ENCODE results near the gene SPATA24. TPM values are rescaled to one million over a fixed set of nuclear protein-coding genes. Genes with fewer than 3 reads are reported as not detected.
A peak's percentile ranks its signal among the peaks of the same experiment; 100 is the strongest.

SPATA24 gene
- total and polyA plus RNA-seq, 2 of the 13 experiments (the other 11 are each of a cell fraction or from before 2014, with no cell fraction given) = 6.0 to 11.1 TPM

DNA sequence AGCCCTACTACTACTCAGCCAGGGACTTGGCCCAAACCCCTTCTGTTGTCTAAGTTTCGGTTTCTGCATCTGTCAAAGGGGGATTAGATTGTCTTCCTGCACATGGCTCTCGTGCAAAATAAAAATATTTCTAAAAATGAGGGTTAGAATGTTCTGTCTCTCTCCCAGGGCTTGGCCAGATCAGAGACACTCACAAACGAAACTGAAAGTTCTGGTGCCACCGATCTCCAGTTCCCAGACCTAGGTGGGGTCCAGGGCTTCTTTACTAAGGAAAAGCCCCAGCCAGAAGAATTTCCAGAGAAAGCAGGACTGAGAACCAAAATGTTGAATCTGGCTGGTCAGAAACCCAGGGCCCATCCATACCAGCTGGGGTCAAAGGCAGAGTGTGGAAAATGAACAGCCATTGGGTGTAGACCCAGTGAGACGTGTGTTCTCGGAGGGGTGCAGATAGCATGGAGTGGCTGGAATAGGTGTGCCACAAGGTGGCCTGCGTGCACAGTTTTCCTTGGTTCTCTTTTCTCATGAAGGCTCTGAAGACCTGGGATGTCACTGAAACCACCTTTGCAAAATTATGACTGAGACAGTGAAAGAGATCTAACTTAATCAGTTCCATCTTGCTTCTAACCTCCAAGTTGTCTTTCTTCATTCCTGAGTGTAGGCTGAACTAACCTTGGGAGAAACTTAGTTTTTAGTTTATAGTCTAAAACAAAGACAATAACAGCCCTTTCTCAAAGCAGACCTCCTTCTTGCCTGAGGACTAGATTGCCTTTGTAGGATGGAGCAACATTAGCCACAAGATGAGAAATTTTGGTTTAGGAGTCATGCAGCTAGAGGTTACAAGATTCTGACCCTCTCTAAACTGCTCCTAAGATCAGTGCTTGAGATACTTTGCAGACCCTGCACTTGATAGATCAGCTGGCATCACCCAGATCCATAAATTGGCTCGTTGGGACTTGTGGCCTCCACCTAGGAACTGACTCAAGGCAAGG is 18.5 kb downstream of the SPATA24 start (continued):
- TF ChIP-seq, protein P1, sequence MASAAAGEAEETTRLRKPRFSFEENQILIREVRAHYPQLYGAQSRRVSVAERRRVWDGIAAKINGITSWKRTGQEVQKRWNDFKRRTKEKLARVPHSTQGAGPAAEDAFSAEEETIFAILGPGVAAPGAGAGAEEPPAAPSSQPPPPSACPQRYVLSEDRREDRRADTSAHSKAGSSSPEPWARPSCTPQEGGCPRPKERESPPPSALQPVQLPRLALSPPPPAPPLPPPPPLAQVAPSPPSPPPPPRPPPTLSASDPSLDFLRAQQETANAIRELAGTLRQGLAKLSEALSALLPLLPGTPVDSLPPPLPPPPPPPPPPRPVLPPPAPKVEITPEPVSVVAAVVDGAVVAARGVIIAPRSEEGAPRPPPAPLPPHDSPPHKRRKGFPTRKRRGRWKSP (CRISPR knock-in tag; IDR thresholded peaks at IDR 0.05) = no peak
- TF ChIP-seq ZSCAN12 (CRISPR knock-in tag; IDR thresholded peaks at IDR 0.05) = no peak
- no peak; the same call in 1 of the 2 replicates for TF ChIP-seq TBX2 (CRISPR knock-in tag; IDR thresholded peaks at IDR 0.05; ENCODE audit: borderline replicate concordance)
- TF ChIP-seq, protein P2, sequence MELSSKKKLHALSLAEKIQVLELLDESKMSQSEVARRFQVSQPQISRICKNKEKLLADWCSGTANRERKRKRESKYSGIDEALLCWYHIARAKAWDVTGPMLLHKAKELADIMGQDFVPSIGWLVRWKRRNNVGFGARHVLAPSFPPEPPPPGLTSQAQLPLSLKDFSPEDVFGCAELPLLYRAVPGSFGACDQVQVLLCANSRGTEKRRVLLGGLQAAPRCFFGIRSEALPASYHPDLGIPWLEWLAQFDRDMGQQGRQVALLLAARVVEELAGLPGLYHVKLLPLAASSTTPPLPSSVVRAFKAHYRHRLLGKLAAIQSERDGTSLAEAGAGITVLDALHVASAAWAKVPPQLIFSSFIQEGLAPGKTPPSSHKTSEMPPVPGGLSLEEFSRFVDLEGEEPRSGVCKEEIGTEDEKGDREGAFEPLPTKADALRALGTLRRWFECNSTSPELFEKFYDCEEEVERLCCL (CRISPR knock-in tag; IDR thresholded peaks at IDR 0.05; ENCODE audit: borderline replicate concordance) = no peak
- TF ChIP-seq, protein P3, sequence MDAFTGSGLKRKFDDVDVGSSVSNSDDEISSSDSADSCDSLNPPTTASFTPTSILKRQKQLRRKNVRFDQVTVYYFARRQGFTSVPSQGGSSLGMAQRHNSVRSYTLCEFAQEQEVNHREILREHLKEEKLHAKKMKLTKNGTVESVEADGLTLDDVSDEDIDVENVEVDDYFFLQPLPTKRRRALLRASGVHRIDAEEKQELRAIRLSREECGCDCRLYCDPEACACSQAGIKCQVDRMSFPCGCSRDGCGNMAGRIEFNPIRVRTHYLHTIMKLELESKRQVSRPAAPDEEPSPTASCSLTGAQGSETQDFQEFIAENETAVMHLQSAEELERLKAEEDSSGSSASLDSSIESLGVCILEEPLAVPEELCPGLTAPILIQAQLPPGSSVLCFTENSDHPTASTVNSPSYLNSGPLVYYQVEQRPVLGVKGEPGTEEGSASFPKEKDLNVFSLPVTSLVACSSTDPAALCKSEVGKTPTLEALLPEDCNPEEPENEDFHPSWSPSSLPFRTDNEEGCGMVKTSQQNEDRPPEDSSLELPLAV (CRISPR knock-in tag; conservative IDR thresholded peaks at IDR 0.05; ENCODE audit: low read depth) = no peak
- no peak for TF ChIP-seq ZC3H13 (CRISPR knock-in tag; IDR thresholded peaks at IDR 0.05)
- TF ChIP-seq, protein P4, sequence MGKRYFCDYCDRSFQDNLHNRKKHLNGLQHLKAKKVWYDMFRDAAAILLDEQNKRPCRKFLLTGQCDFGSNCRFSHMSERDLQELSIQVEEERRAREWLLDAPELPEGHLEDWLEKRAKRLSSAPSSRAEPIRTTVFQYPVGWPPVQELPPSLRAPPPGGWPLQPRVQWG (CRISPR knock-in tag; IDR thresholded peaks at IDR 0.05; ENCODE audit: borderline replicate concordance, low read depth) = no peak
- peak; percentile 66 for TF ChIP-seq ZNF644 (CRISPR knock-in tag; IDR thresholded peaks at IDR 0.05; ENCODE audit: low read depth)
- no peak for TF ChIP-seq ZNF10 (CRISPR knock-in tag; IDR thresholded peaks at IDR 0.05; ENCODE audit: borderline replicate concordance, low read depth)
- no peak for TF ChIP-seq FOXA1 (IDR thresholded peaks at IDR 0.05)
- no peak for TF ChIP-seq FOXA1 (CRISPR knock-in tag; IDR thresholded peaks at IDR 0.05)
- TF ChIP-seq ZNF350 (CRISPR knock-in tag; IDR thresholded peaks at IDR 0.05; ENCODE audit: borderline replicate concordance, low read depth) = no peak
- peak; percentile 30 to 68; a peak in 3 of 4 replicates for TF ChIP-seq POLR2A (IDR thresholded peaks at IDR 0.05; ENCODE audit: insufficient read depth in 1 of 2, low read depth in 2 of 2, low read length in 2 of 2)
- 0 out of 2 replicates have a peak, but pooled peaks have one; percentile 40 for TF ChIP-seq KAT8 (CRISPR knock-in tag; IDR thresholded peaks at IDR 0.05)
- no peak for TF ChIP-seq HMGA1 (CRISPR knock-in tag; conservative IDR thresholded peaks at IDR 0.05)
- peak; percentile 28; the same call in 1 of the 2 replicates for TF ChIP-seq RXRB (CRISPR knock-in tag; IDR thresholded peaks at IDR 0.05; ENCODE audit: borderline replicate concordance)
- no peak for TF ChIP-seq SMARCE1 (IDR thresholded peaks at IDR 0.05; ENCODE audit: borderline replicate concordance)
- TF ChIP-seq, protein P5, sequence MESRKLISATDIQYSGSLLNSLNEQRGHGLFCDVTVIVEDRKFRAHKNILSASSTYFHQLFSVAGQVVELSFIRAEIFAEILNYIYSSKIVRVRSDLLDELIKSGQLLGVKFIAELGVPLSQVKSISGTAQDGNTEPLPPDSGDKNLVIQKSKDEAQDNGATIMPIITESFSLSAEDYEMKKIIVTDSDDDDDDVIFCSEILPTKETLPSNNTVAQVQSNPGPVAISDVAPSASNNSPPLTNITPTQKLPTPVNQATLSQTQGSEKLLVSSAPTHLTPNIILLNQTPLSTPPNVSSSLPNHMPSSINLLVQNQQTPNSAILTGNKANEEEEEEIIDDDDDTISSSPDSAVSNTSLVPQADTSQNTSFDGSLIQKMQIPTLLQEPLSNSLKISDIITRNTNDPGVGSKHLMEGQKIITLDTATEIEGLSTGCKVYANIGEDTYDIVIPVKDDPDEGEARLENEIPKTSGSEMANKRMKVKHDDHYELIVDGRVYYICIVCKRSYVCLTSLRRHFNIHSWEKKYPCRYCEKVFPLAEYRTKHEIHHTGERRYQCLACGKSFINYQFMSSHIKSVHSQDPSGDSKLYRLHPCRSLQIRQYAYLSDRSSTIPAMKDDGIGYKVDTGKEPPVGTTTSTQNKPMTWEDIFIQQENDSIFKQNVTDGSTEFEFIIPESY (CRISPR knock-in tag; IDR thresholded peaks at IDR 0.05) = no peak
- no peak for TF ChIP-seq ZNF207 (IDR thresholded peaks at IDR 0.05; ENCODE audit: borderline replicate concordance)
- TF ChIP-seq CBX5 (CRISPR knock-in tag; IDR thresholded peaks at IDR 0.05; ENCODE audit: borderline replicate concordance) = peak; percentile 55; the same call in 1 of the 2 replicates
- no peak for TF ChIP-seq CBX2 (IDR thresholded peaks at IDR 0.05; ENCODE audit: low read depth, low read length)
- no peak for TF ChIP-seq CBX2 (CRISPR knock-in tag; IDR thresholded peaks at IDR 0.05; ENCODE audit: low read depth)

Data from HepG2 (cell line).